GM23338 (cell line): ENCODE data around the gene CNTNAP5. TPM values are rescaled to one million over a fixed set of nuclear protein-coding genes. Genes with fewer than 3 reads are reported as not detected.

Experiments used
- ATAC-seq: fragments of 200-7000 bp; cut with Tn5 transposase; 3 replicates; pipeline ENCODE4 v1.9.1; 2020
- DNase-seq: peaks from one replicate; pipeline ENCODE4 v3.0.0-alpha.2; 2015; ENCODE audit warnings: low spot score
- H2AFZ ChIP-seq: fragments of 200-600 bp; sonication (generic); 2 replicates; pipeline ENCODE4 v1.8.0; 2016; ENCODE audit warnings: antibody characterized with exemption, mild to moderate bottlenecking, moderate library complexity
- H3F3A ChIP-seq: fragments of 200-600 bp; sonication (generic); replicated peaks from 2 replicates; pipeline ENCODE4 v1.8.0; 2017; ENCODE audit warnings: antibody characterized with exemption, mixed run types, low read depth
- H3K27ac ChIP-seq: fragments of 200-600 bp; sonication (generic); 2 replicates; pipeline ENCODE4 v1.6.1; 2016; ENCODE audit warnings: low read depth
- H3K27me3 ChIP-seq: fragments of 200-600 bp; sonication (generic); 2 replicates; pipeline ENCODE4 v1.8.0; 2016; ENCODE audit warnings: mild to moderate bottlenecking, mixed run types, moderate library complexity; ENCODE audit not compliant: insufficient read depth
- H3K36me3 ChIP-seq: fragments of 200-600 bp; sonication (generic); 2 replicates; pipeline ENCODE4 v1.8.0; 2016; ENCODE audit warnings: mild to moderate bottlenecking; ENCODE audit not compliant: insufficient read depth
- H3K4me1 ChIP-seq: fragments of 200-600 bp; sonication (generic); 2 replicates; pipeline ENCODE4 v1.8.0; 2016; ENCODE audit warnings: mild to moderate bottlenecking, moderate library complexity; ENCODE audit not compliant: insufficient read depth
- H3K4me2 ChIP-seq: fragments of 200-600 bp; sonication (generic); 2 replicates; pipeline ENCODE4 v1.7.1; 2017; ENCODE audit warnings: mixed run types
- H3K4me3 ChIP-seq: fragments of 200-600 bp; sonication (generic); 2 replicates; pipeline ENCODE4 v1.6.1; 2016; ENCODE audit warnings: mixed run types
- H3K79me2 ChIP-seq: fragments of 200-600 bp; sonication (generic); replicated peaks from 2 replicates; pipeline ENCODE4 v1.8.0; 2017; ENCODE audit warnings: mild to moderate bottlenecking; ENCODE audit not compliant: insufficient read depth
- H3K9me2 ChIP-seq: fragments of 200-600 bp; sonication (generic); 2 replicates; pipeline ENCODE4 v1.8.0; 2017; ENCODE audit not compliant: insufficient read depth
- H4K20me1 ChIP-seq: fragments of 200-600 bp; sonication (generic); replicated peaks from 2 replicates; pipeline ENCODE4 v1.8.0; 2017; ENCODE audit warnings: mild to moderate bottlenecking; ENCODE audit not compliant: insufficient read depth
- H3K27ac Mint-ChIP-seq: 2 replicates; pipeline ENCODE4 v1.8.0; 2020; ENCODE audit warnings: inconsistent platforms, mild to moderate bottlenecking, moderate library complexity, mixed read lengths
- H3K27me3 Mint-ChIP-seq: 3 replicates; pipeline ENCODE4 v1.8.0; 2022; ENCODE audit warnings: low read depth, mild to moderate bottlenecking, moderate library complexity, mixed read lengths, inconsistent platforms; ENCODE audit not compliant: insufficient read depth, poor library complexity
- H3K36me3 Mint-ChIP-seq: 3 replicates; pipeline ENCODE4 v1.8.0; 2021; ENCODE audit warnings: low read depth, mild to moderate bottlenecking, inconsistent platforms, moderate library complexity, mixed read lengths
- H3K4me1 Mint-ChIP-seq: 3 replicates; pipeline ENCODE4 v1.8.0; 2020; ENCODE audit warnings: mild to moderate bottlenecking, inconsistent platforms, mixed read lengths
- H3K4me3 Mint-ChIP-seq: 3 replicates; pipeline ENCODE4 v1.8.0; 2021; ENCODE audit warnings: moderate library complexity, mild to moderate bottlenecking, inconsistent platforms, mixed read lengths
- H3K9me3 Mint-ChIP-seq: 3 replicates; pipeline ENCODE4 v1.8.0; 2020; ENCODE audit warnings: moderate library complexity, mild to moderate bottlenecking, inconsistent platforms, mixed read lengths
- CREB1 ChIP-seq: fragments of 250-450 bp; sonication (Bioruptor Pico); IDR thresholded peaks from 2 replicates; pipeline ENCODE4 v1.5.0; 2020; ENCODE audit warnings: low read depth, mild to moderate bottlenecking, moderate library complexity
- EZH2 ChIP-seq: fragments of 200-600 bp; sonication (generic); IDR thresholded peaks from one replicate; pipeline ENCODE4 v1.8.0; 2017; ENCODE audit warnings: antibody characterized with exemption, mild to moderate bottlenecking, low read depth; ENCODE audit not compliant: unreplicated experiment
- ZNF331 ChIP-seq: fragments of 250-450 bp; sonication (Bioruptor Pico); IDR thresholded peaks from 2 replicates; pipeline ENCODE4 v1.5.0; 2020; ENCODE audit warnings: low read depth, mild to moderate bottlenecking, moderate library complexity
- polyA plus RNA-seq: library from polyadenylated mRNA; unstranded; fragments of >200 nt; fragmentation: Nextera tagmentation; extraction: Ambion mirVana; gene quantifications from 2 replicates; pipeline ENCODE4 v1.2.1, GENCODE V29; 2016
- total RNA-seq: library from RNA; depleted of rRNA; stranded (reverse); fragments of >200 nt; shearing (Covaris generic); gene quantifications from 2 replicates; pipeline ENCODE4 v1.2.3, GENCODE V29; 2014
- TF ChIP-seq, protein P1 (sequence below): IDR thresholded peaks from 2 replicates; pipeline ENCODE4 v1.6.1; 2016; ENCODE audit warnings: antibody characterized with exemption
- TF ChIP-seq, protein P2 (sequence below): fragments of 250-450 bp; sonication (Bioruptor Pico); IDR thresholded peaks from 2 replicates; pipeline ENCODE4 v1.5.0; 2020; ENCODE audit warnings: mild to moderate bottlenecking, moderate library complexity
- TF ChIP-seq, protein P3 (sequence below): IDR thresholded peaks from one replicate; pipeline ENCODE4 v1.6.1; 2018; ENCODE audit warnings: antibody characterized with exemption; ENCODE audit not compliant: unreplicated experiment

The CNTNAP5 gene
- total and polyA plus RNA-seq, 2 experiments from 2014 or later, result 0.49 to 0.50 TPM

DNA sequence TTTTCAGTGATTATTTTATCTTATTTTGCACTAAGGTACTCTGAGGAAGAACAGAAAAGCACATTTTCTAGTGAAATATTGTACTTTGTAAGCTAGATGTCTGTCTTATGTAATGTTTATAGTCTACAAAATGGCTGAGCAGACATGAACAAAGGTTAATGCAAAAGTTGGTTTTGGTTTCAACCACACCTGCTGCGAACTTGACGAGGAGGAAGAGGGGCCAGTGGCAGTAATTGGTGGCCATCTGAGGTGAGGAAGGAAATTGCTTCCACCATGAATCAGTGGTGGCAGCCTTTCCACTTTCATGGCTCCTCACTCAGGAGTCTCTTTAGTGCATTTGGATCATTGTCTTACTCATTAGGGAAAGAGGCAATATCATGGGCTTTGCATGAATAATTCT lies 894.2 kb downstream of the CNTNAP5 start:
- ATAC-seq (no peak), DNase-seq (no peak)
- Histone ChIP-seq H2AFZ (no peak overlapping the region), H3K4me2 (no peak overlapping the region), H3K9me2 (peaks cover 25% of the 10 kb centered on the region), H3K79me2 (no peaks in the 10 kb centered on the region), H3K27me3 (no peaks in the 10 kb centered on the region), H3K27ac (no peak overlapping the region), H3K4me1 (no peaks in the 10 kb centered on the region), H3F3A (no peaks in the 10 kb centered on the region), H3K36me3 (no peaks in the 10 kb centered on the region), H3K4me3 (no peak overlapping the region), H4K20me1 (no peaks in the 10 kb centered on the region)
- H3K27me3 Mint-ChIP-seq, result no peaks in the 10 kb centered on the region
- no peak overlapping the region for H3K4me3 Mint-ChIP-seq
- H3K4me1 Mint-ChIP-seq, result no peaks in the 10 kb centered on the region
- H3K9me3 Mint-ChIP-seq, result no peaks in the 10 kb centered on the region
- no peaks in the 10 kb centered on the region for H3K36me3 Mint-ChIP-seq
- no peak overlapping the region for H3K27ac Mint-ChIP-seq
- TF ChIP-seq, protein P1, sequence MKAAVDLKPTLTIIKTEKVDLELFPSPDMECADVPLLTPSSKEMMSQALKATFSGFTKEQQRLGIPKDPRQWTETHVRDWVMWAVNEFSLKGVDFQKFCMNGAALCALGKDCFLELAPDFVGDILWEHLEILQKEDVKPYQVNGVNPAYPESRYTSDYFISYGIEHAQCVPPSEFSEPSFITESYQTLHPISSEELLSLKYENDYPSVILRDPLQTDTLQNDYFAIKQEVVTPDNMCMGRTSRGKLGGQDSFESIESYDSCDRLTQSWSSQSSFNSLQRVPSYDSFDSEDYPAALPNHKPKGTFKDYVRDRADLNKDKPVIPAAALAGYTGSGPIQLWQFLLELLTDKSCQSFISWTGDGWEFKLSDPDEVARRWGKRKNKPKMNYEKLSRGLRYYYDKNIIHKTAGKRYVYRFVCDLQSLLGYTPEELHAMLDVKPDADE, result no peak
- TF ChIP-seq EZH2 (no peak), CREB1 (CRISPR knock-in tag) (no peak)

DNA sequence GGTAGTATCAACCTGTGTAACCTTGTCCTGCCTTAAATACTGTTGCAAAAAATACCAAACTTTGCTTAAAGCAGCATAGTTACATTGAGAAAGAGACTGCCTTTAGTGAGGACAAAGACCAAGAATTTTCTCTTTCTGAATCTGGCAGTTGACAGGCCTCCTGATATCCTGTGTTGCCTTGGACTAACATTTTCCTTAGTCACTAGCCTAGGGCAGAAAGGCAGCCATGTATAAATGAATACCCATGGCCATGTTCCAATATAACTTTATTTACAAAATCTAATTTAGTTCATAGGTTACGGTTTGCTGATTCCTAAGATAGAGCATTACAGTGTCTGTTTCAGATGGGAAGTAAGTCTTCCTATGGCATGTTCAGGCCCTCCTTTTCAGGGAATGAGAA lies 895.4 kb downstream of the CNTNAP5 start:
- no peak overlapping the region for H3K27ac Mint-ChIP-seq
- Histone ChIP-seq H3K9me2 (peaks cover 20% of the 10 kb centered on the region; the same call in 1 of the 2 replicates), H3K27me3 (no peaks in the 10 kb centered on the region), H3K4me2 (no peak overlapping the region), H3K4me1 (no peaks in the 10 kb centered on the region), H3K4me3 (no peak overlapping the region), H3F3A (no peaks in the 10 kb centered on the region), H3K79me2 (no peaks in the 10 kb centered on the region), H2AFZ (no peak overlapping the region), H3K27ac (no peak overlapping the region), H3K36me3 (no peaks in the 10 kb centered on the region), H4K20me1 (no peaks in the 10 kb centered on the region)
- no peak for ATAC-seq
- DNase-seq, result no peak
- H3K4me3 Mint-ChIP-seq, result no peak overlapping the region
- TF ChIP-seq ZNF331 (CRISPR knock-in tag) (no peak), CREB1 (CRISPR knock-in tag) (no peak), EZH2 (no peak)
- TF ChIP-seq, protein P2, sequence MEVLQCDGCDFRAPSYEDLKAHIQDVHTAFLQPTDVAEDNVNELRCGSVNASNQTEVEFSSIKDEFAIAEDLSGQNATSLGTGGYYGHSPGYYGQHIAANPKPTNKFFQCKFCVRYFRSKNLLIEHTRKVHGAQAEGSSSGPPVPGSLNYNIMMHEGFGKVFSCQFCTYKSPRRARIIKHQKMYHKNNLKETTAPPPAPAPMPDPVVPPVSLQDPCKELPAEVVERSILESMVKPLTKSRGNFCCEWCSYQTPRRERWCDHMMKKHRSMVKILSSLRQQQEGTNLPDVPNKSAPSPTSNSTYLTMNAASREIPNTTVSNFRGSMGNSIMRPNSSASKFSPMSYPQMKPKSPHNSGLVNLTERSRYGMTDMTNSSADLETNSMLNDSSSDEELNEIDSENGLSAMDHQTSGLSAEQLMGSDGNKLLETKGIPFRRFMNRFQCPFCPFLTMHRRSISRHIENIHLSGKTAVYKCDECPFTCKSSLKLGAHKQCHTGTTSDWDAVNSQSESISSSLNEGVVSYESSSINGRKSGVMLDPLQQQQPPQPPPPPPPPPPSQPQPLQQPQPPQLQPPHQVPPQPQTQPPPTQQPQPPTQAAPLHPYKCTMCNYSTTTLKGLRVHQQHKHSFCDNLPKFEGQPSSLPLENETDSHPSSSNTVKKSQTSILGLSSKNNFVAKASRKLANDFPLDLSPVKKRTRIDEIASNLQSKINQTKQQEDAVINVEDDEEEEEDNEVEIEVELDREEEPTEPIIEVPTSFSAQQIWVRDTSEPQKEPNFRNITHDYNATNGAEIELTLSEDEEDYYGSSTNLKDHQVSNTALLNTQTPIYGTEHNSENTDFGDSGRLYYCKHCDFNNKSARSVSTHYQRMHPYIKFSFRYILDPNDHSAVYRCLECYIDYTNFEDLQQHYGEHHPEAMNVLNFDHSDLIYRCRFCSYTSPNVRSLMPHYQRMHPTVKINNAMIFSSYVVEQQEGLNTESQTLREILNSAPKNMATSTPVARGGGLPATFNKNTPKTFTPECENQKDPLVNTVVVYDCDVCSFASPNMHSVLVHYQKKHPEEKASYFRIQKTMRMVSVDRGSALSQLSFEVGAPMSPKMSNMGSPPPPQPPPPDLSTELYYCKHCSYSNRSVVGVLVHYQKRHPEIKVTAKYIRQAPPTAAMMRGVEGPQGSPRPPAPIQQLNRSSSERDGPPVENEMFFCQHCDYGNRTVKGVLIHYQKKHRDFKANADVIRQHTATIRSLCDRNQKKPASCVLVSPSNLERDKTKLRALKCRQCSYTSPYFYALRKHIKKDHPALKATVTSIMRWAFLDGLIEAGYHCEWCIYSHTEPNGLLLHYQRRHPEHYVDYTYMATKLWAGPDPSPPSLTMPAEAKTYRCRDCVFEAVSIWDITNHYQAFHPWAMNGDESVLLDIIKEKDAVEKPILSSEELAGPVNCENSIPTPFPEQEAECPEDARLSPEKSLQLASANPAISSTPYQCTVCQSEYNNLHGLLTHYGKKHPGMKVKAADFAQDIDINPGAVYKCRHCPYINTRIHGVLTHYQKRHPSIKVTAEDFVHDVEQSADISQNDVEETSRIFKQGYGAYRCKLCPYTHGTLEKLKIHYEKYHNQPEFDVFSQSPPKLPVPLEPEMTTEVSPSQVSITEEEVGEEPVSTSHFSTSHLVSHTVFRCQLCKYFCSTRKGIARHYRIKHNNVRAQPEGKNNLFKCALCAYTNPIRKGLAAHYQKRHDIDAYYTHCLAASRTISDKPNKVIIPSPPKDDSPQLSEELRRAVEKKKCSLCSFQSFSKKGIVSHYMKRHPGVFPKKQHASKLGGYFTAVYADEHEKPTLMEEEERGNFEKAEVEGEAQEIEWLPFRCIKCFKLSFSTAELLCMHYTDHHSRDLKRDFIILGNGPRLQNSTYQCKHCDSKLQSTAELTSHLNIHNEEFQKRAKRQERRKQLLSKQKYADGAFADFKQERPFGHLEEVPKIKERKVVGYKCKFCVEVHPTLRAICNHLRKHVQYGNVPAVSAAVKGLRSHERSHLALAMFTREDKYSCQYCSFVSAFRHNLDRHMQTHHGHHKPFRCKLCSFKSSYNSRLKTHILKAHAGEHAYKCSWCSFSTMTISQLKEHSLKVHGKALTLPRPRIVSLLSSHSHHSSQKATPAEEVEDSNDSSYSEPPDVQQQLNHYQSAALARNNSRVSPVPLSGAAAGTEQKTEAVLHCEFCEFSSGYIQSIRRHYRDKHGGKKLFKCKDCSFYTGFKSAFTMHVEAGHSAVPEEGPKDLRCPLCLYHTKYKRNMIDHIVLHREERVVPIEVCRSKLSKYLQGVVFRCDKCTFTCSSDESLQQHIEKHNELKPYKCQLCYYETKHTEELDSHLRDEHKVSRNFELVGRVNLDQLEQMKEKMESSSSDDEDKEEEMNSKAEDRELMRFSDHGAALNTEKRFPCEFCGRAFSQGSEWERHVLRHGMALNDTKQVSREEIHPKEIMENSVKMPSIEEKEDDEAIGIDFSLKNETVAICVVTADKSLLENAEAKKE (CRISPR knock-in tag), result no peak
- TF ChIP-seq, protein P3, sequence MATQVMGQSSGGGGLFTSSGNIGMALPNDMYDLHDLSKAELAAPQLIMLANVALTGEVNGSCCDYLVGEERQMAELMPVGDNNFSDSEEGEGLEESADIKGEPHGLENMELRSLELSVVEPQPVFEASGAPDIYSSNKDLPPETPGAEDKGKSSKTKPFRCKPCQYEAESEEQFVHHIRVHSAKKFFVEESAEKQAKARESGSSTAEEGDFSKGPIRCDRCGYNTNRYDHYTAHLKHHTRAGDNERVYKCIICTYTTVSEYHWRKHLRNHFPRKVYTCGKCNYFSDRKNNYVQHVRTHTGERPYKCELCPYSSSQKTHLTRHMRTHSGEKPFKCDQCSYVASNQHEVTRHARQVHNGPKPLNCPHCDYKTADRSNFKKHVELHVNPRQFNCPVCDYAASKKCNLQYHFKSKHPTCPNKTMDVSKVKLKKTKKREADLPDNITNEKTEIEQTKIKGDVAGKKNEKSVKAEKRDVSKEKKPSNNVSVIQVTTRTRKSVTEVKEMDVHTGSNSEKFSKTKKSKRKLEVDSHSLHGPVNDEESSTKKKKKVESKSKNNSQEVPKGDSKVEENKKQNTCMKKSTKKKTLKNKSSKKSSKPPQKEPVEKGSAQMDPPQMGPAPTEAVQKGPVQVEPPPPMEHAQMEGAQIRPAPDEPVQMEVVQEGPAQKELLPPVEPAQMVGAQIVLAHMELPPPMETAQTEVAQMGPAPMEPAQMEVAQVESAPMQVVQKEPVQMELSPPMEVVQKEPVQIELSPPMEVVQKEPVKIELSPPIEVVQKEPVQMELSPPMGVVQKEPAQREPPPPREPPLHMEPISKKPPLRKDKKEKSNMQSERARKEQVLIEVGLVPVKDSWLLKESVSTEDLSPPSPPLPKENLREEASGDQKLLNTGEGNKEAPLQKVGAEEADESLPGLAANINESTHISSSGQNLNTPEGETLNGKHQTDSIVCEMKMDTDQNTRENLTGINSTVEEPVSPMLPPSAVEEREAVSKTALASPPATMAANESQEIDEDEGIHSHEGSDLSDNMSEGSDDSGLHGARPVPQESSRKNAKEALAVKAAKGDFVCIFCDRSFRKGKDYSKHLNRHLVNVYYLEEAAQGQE, result no peak
- no peaks in the 10 kb centered on the region for H3K9me3 Mint-ChIP-seq
- H3K27me3 Mint-ChIP-seq, result no peaks in the 10 kb centered on the region
- H3K4me1 Mint-ChIP-seq, result no peaks in the 10 kb centered on the region
- no peaks in the 10 kb centered on the region for H3K36me3 Mint-ChIP-seq
